Heart left ventricle (tissue), 13 donors: Measurements from ENCODE around the gene DESI2.

ENCODE experiments used
- CTCF ChIP-seq, 12 donors: fragments of 200-600 bp; sonication (generic) in 4 of 12; IDR thresholded peaks; one replicate each; pipeline versions ENCODE4 v1.5.0 to v1.8.0; 2018 to 2022; ENCODE audit warnings: antibody characterized with exemption in 12 of 12, mild to moderate bottlenecking in 5 of 12
- POLR2A ChIP-seq, 2 donors: fragments of 450-650 bp; IDR thresholded peaks; one replicate each; pipeline ENCODE4 v1.6.1; 2017; ENCODE audit warnings: antibody characterized with exemption in 2 of 2, mild to moderate bottlenecking in 2 of 2, moderate library complexity in 2 of 2
- donor health status: ischemic (EF 13 %, LVEDD 7.1; RV severe dilation, severe dysfunction).
- donor health status: DM: no; HTN: yes; CAD: no.
- donor health status: DM: no; HTN: no; CAD: no.
- donor health status: ischemic (EF 25% LVEDD 6.9; RV normal size, moderate dysfunction).
- donor health status: ischemic (EF 25% LVEDD 5.7; RV mildly dilated, moderate dysfunction).
- donor health status: ischemic (EF 35%, LVEDD 5.7; RV mildly dilated, moderate dysfunction).
- donor health status: nonischemic (EF 11% LVEDD 7.7; RV severe dilation, severe dysfunction).
- donor health status: DM: yes; HTN: yes; CAD: no.
- donor health status: PGD.
- donor health status: ischemic (EF 29% LVEDD 5.4; RV normal size, mild dysfunction).
- donor health status: nonischemic (EF 23%, LVEDD 6.1; RV moderate dilation, normal function).

DNA sequence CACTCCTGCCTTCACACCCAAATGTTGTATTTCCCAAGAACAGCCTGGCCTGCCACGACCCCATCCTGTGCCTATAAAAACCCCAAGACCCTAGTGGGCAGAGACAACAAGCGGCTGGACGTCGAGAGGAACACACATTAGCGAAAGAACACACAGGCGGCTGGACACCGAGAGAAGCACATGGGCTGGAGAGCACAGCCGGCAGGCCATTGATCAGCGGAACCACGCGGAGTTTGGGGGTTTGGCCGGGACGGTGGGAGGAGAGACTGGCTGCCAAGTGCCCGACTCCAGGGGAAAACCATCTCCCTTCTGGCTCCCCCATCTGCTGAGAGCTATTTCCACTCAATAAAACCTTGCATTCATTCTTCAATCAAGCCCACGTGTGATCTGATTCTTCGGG lies 10.4 kb upstream of the DESI2 start:
- TF ChIP-seq POLR2A (IDR thresholded peaks at IDR 0.05) = no peak
- TF ChIP-seq CTCF (IDR thresholded peaks at IDR 0.05) = no peak
